GM12878 (cell line): ENCODE measurements around the gene DNAAF8. TPM values are rescaled to one million over a fixed set of nuclear protein-coding genes. Genes with fewer than 3 reads are reported as not detected.

Source experiments
- ATAC-seq: fragments of 200-7000 bp; cut with Tn5 transposase; 3 replicates; pipeline ENCODE4 v1.9.1; 2020; ENCODE audit warnings: mild to moderate bottlenecking, moderate library complexity
- BruUV-seq: library from RNA; stranded (reverse); fragments of 400-500 nt; replicated peaks from 2 replicates; lab custom pipeline; 2021; lab: Mats Ljungman, UMichigan
- CTCF ChIA-PET: fragments of 300-600 bp; sonication (Branson Sonifier 250); formaldehyde crosslinking; extraction: SDS; loops from one replicate; lab custom pipeline; 2021; ENCODE audit warnings: inconsistent platforms; lab: Yijun Ruan, JAX
- POLR2A ChIA-PET: fragments of 350-600 bp; formaldehyde crosslinking; extraction: SDS; loops from one replicate; lab custom pipeline; 2021; ENCODE audit warnings: inconsistent platforms; lab: Charles Lee
- RAD21 ChIA-PET: fragments of 300-600 bp; sonication (Branson Sonifier 250); formaldehyde crosslinking; loops from one replicate; lab custom pipeline; 2023; ENCODE audit warnings: antibody characterized with exemption; ENCODE audit not compliant: unreplicated experiment; lab: Charles Lee
- SMC1A ChIA-PET: fragments of 300-600 bp; sonication (Branson Sonifier 250); formaldehyde crosslinking; loops from one replicate; lab custom pipeline; 2023; ENCODE audit not compliant: unreplicated experiment, uncharacterized antibody; lab: Charles Lee
- DNase-seq: peaks from one replicate; pipeline ENCODE4 v3.0.0-alpha.2; 2011; ENCODE audit warnings: low read depth, low spot score
- FAIRE-seq: peaks from 3 replicates; lab custom pipeline; 2011; peaks lifted over from hg19 to GRCh38; lab: Jason Lieb, UNC
- H2AFZ ChIP-seq: 2 replicates; pipeline ENCODE4 v1.6.0; 2011; ENCODE audit warnings: low read depth, low read length, control low read depth; ENCODE audit not compliant: control insufficient read depth
- H3K27ac ChIP-seq: 2 replicates; pipeline ENCODE4 v1.5.1; 2011; ENCODE audit warnings: control low read depth; ENCODE audit not compliant: control insufficient read depth, insufficient read depth
- H3K27me3 ChIP-seq, 2 experiments: replicated peaks in 1 of 2; 2 replicates each; pipeline versions ENCODE4 v1.6.0 to v1.6.1; 2011; ENCODE audit warnings: low read length in 1 of 2; ENCODE audit not compliant: control insufficient read depth in 2 of 2, insufficient read depth in 2 of 2
- H3K36me3 ChIP-seq, 2 experiments: 2 replicates each; pipeline ENCODE4 v1.5.1; 2011; ENCODE audit warnings: low read length in 1 of 2; ENCODE audit not compliant: control insufficient read depth in 2 of 2, insufficient read depth in 2 of 2
- H3K4me1 ChIP-seq: 2 replicates; pipeline ENCODE4 v1.6.1; 2011; ENCODE audit warnings: mild to moderate bottlenecking, low read length, moderate library complexity, mixed read lengths; ENCODE audit not compliant: control insufficient read depth, insufficient read depth
- H3K4me2 ChIP-seq: 2 replicates; pipeline ENCODE4 v1.6.0; 2011; ENCODE audit warnings: control low read depth; ENCODE audit not compliant: control insufficient read depth, insufficient read depth
- H3K4me3 ChIP-seq: fragments of 200-600 bp; sonication (generic); 2 replicates; pipeline ENCODE4 v1.5.1; 2016
- H3K79me2 ChIP-seq: 2 replicates; pipeline ENCODE4 v1.6.0; 2011; ENCODE audit warnings: low read length; ENCODE audit not compliant: control insufficient read depth, insufficient read depth
- H3K9ac ChIP-seq: 2 replicates; pipeline ENCODE4 v1.8.0; 2011; ENCODE audit warnings: low read length, control low read depth, mixed read lengths; ENCODE audit not compliant: control insufficient read depth, insufficient read depth
- H3K9me3 ChIP-seq: replicated peaks from 3 replicates; pipeline ENCODE4 v1.5.1; 2011; ENCODE audit warnings: mild to moderate bottlenecking, low read length; ENCODE audit not compliant: control insufficient read depth, insufficient read depth
- H4K20me1 ChIP-seq: 2 replicates; pipeline ENCODE4 v1.6.0; 2011; ENCODE audit not compliant: control insufficient read depth, insufficient read depth
- POLR2A ChIP-seq: IDR thresholded peaks from 2 replicates; pipeline ENCODE4 v1.6.1; 2011; ENCODE audit warnings: low read depth, mild to moderate bottlenecking, low read length
- WGBS: methylation state at CpG from one replicate; pipeline ENCODE4 v1.1.6; 2016; ENCODE audit warnings: low lambda C conversion rate; ENCODE audit not compliant: insufficient replicate concordance, insufficient coverage; ENCODE audit errors: missing lambda C conversion rate; 5-methylcytosine and 5-hydroxymethylcytosine counted together
- in situ Hi-C: fragments of 300-500 bp; cut with MboI; formaldehyde crosslinking; loops from 9 replicates; pipeline ENCODE4 v1.14.3; 2018; ENCODE audit warnings: mixed read lengths
- intact Hi-C: fragments of 100-400 bp; cut with micrococcal nuclease; formaldehyde crosslinking; loops from one replicate; pipeline ENCODE4 v1.14.2; 2022; ENCODE audit not compliant: unreplicated experiment
- polyA plus RNA-seq, 11 experiments: library from polyadenylated mRNA; depleted of rRNA in 4 of 11; unstranded in 6 of 11; stranded (reverse) in 5 of 11; fragments of >200 nt; fragmentation: Nextera tagmentation in 4 of 11; fragmentation: Illumina TruSeq in 1 of 11; extraction: Ambion mirVana in 4 of 11; extraction: Trizol in 1 of 11; gene quantifications; 1 replicate in 1 of 11; 2 replicates in 10 of 11; pipeline versions ENCODE4 v1.2.1 to v1.2.3, GENCODE V29; 2011 to 2016; ENCODE audit warnings: inconsistent platforms in 2 of 11, missing spikeins in 2 of 11, low read depth in 1 of 11
- total RNA-seq, 4 experiments: library from RNA; depleted of rRNA in 3 of 4; stranded (reverse); fragments of >200 nt in 3 of 4; fragmentation: Illumina TruSeq in 1 of 4; extraction: Trizol in 1 of 4; gene quantifications; 2 replicates each; pipeline versions ENCODE4 v1.2.1 to v1.2.3, GENCODE V29; 2013 to 2021
- TF ChIP-seq, protein P1 (sequence below): fragments of 450-650 bp; IDR thresholded peaks from 2 replicates; pipeline ENCODE4 v1.6.1; 2017; ENCODE audit warnings: antibody characterized with exemption, mild to moderate bottlenecking, moderate library complexity

The DNAAF8 gene
- total and polyA plus RNA-seq, 10 of the 15 experiments (the other 5 are each of a cell fraction or from before 2014, with no cell fraction given) = 0.01 to 0.78 (median 0.22) TPM; not detected in 2

DNA sequence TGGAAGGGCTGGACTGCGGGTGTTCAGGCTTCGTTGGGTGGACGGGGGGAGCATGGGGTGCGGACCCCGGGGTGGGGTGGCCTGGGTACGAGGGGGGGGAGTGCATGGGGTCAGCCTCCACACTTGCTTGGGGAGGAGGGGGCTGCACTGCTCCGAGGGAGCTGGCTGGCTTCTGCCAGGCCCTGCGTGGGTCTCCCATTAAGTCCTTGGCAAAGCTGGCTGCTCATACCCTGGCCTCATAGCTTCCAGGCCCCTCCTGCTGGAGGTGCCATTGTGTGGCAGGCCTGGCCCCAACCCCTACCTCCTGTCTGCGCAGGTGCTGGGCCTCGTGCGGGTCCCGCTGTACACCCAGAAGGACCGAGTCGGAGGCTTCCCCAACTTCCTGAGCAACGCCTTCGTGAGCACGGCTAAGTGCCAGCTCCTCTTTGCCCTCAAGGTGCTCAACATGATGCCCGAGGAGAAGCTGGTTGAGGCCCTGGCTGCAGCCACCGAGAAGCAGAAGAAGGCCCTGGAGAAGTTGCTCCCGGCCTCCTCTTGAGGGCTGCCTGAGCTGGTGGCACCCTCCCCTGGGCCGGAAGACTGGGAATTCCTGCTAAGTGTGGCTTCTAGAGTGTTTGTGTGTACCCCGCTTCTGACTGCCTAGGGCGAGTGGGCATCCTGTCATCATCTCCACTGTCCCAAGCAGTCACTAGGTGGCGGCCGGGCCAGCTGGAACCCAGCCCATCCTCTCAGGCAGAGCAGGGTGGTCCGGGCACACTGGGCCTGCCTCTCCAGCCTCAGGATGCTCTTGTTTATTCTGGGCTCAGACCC, 39.5 kb upstream of the DNAAF8 start:
- H3K27me3 ChIP-seq = no peaks in the 10 kb centered on the region
- peak overlapping the region; percentile 94; the same call in 1 of the 2 replicates for H3K4me3 ChIP-seq
- TF ChIP-seq POLR2A = peak; percentile 35; the same call in 1 of the 2 replicates
- TF ChIP-seq, protein P1, sequence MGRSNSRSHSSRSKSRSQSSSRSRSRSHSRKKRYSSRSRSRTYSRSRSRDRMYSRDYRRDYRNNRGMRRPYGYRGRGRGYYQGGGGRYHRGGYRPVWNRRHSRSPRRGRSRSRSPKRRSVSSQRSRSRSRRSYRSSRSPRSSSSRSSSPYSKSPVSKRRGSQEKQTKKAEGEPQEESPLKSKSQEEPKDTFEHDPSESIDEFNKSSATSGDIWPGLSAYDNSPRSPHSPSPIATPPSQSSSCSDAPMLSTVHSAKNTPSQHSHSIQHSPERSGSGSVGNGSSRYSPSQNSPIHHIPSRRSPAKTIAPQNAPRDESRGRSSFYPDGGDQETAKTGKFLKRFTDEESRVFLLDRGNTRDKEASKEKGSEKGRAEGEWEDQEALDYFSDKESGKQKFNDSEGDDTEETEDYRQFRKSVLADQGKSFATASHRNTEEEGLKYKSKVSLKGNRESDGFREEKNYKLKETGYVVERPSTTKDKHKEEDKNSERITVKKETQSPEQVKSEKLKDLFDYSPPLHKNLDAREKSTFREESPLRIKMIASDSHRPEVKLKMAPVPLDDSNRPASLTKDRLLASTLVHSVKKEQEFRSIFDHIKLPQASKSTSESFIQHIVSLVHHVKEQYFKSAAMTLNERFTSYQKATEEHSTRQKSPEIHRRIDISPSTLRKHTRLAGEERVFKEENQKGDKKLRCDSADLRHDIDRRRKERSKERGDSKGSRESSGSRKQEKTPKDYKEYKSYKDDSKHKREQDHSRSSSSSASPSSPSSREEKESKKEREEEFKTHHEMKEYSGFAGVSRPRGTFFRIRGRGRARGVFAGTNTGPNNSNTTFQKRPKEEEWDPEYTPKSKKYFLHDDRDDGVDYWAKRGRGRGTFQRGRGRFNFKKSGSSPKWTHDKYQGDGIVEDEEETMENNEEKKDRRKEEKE = no peak
- no peak overlapping the region for H2AFZ ChIP-seq
- WGBS = 70% methylated on average over 25 of the region's 26 CpGs
- in situ Hi-C loops (no loop called here), intact Hi-C loops (loop anchor here (5.0 kb wide), 1 partner anchor 262 kb away; the partner anchor contains the start of gene SEC14L5)
- no peaks in the 10 kb centered on the region for H4K20me1 ChIP-seq
- FAIRE-seq (no peak), DNase-seq (no peak), ATAC-seq (no peak)
- H3K9me3 ChIP-seq = no peaks in the 10 kb centered on the region
- BruUV-seq = TSS peak; percentile 48
- H3K79me2 ChIP-seq = peaks cover 11% of the 10 kb centered on the region
- ChIA-PET POLR2A (no interaction called here), SMC1A (interaction anchor here (1.2 kb wide), 1 partner anchor 40 kb away, joined by 3 read pairs; no protein-coding TSS in a partner anchor), RAD21 (interaction anchor here (1.5 to 1.9 kb wide), 2 partner anchors 40 to 108 kb away, joined by 4 to 7 read pairs; partner anchors contain the start of genes ANKS3, DNAAF8 and ROGDI), CTCF (interaction anchor here (0.8 to 1.9 kb wide), 4 partner anchors 16 to 108 kb away, joined by 3 to 9 read pairs (median 4); partner anchors contain the start of genes ANKS3, DNAAF8, MGRN1 and ROGDI)
- H3K27ac ChIP-seq = no peak overlapping the region
- H3K4me2 ChIP-seq = peak overlapping the region; percentile 48; the same call in 1 of the 2 replicates
- peaks cover 2 to 29% of the 10 kb centered on the region in 2 experiments; a peak in 3 of 4 replicates for H3K36me3 ChIP-seq
- H3K4me1 ChIP-seq = peaks cover 12% of the 10 kb centered on the region
- H3K9ac ChIP-seq = peak overlapping the region; percentile 27; the same call in 1 of the 2 replicates
